ENCODE data around the gene OPA1.

The OPA1 gene

DNA sequence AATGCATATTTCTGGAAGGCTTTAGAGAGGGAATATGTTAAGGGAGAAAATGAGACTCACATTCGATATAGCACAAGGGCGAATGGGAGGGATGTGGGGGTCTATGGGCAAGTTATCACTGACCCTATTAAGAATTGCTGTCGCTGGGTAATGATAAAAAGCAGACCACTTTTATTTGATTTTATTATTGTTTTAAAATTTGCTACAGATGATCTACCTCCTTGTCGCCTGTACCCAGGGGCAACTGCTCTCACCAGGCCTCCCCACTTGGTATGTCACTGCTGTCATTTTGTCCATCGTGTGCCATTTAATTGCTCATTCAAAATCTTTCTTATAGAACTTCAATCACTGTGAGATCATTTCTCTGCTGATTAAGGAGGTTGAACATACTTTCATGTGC lies 153.8 kb downstream of the OPA1 start:
- no peak for DNase-seq
